IMR-90 (cell line): ENCODE results near the gene KRTAP12-4. TPM values are rescaled to one million over a fixed set of nuclear protein-coding genes. Genes with fewer than 3 reads are reported as not detected.

Experiments used
- ATAC-seq: fragments of 200-7000 bp; cut with Tn5 transposase; 2 replicates; pipeline ENCODE4 v1.9.1; 2020; ENCODE audit warnings: low read depth, mild to moderate bottlenecking, moderate library complexity
- BruUV-seq: library from RNA; stranded (reverse); fragments of 400-500 nt; replicated peaks from 2 replicates; lab custom pipeline; 2021; lab: Mats Ljungman, UMichigan
- CTCF ChIA-PET: fragments of 300-600 bp; formaldehyde crosslinking; extraction: SDS; loops from one replicate; lab custom pipeline; 2021; ENCODE audit warnings: antibody characterized with exemption; lab: Yijun Ruan, JAX
- POLR2A ChIA-PET: fragments of 300-600 bp; sonication (Branson Sonifier 250); formaldehyde crosslinking; loops from one replicate; lab custom pipeline; 2022; ENCODE audit warnings: antibody characterized with exemption; ENCODE audit not compliant: unreplicated experiment; lab: Charles Lee
- DNase-seq: peaks from one replicate; pipeline ENCODE4 v3.0.0; 2013
- H2AFZ ChIP-seq: replicated peaks from 2 replicates; pipeline ENCODE3; 2013; ENCODE audit warnings: low read length, mild to moderate bottlenecking; ENCODE audit not compliant: poor library complexity
- H2AK5ac ChIP-seq: 2 replicates; pipeline ENCODE4 v1.6.1; 2013; ENCODE audit warnings: low read depth, low read length, inconsistent platforms
- H2AK9ac ChIP-seq: replicated peaks from 2 replicates; pipeline ENCODE3; 2013; ENCODE audit warnings: mild to moderate bottlenecking, low read depth, low read length, moderate library complexity; ENCODE audit not compliant: poor library complexity
- H2BK120ac ChIP-seq: 2 replicates; pipeline ENCODE4 v1.6.1; 2013; ENCODE audit warnings: low read depth, low read length, inconsistent platforms
- H2BK15ac ChIP-seq: 3 replicates; pipeline ENCODE4 v1.6.1; 2013; ENCODE audit warnings: low read depth, low read length, inconsistent platforms
- H2BK20ac ChIP-seq: 2 replicates; pipeline ENCODE4 v1.6.1; 2013; ENCODE audit warnings: low read depth, mild to moderate bottlenecking, inconsistent platforms, low read length, moderate library complexity
- H2BK5ac ChIP-seq: 2 replicates; pipeline ENCODE4 v1.6.1; 2013; ENCODE audit warnings: mild to moderate bottlenecking, low read depth, low read length, inconsistent platforms; ENCODE audit not compliant: poor library complexity, severe bottlenecking
- H3K14ac ChIP-seq: replicated peaks from 2 replicates; pipeline ENCODE4 v1.6.1; 2013; ENCODE audit warnings: low read depth, low read length, inconsistent platforms
- H3K18ac ChIP-seq: 2 replicates; pipeline ENCODE4 v1.6.1; 2013; ENCODE audit warnings: low read depth, low read length, control low read depth
- H3K23ac ChIP-seq: 2 replicates; pipeline ENCODE4 v1.6.1; 2013; ENCODE audit warnings: low read depth, low read length, inconsistent platforms
- H3K27ac ChIP-seq: 2 replicates; pipeline ENCODE4 v1.5.1; 2013; ENCODE audit warnings: mild to moderate bottlenecking, control low read depth, low read length; ENCODE audit not compliant: insufficient read depth
- H3K27me3 ChIP-seq: 2 replicates; pipeline ENCODE4 v1.6.1; 2013; ENCODE audit warnings: low read length; ENCODE audit not compliant: control insufficient read depth, insufficient read depth
- H3K36me3 ChIP-seq: 2 replicates; pipeline ENCODE4 v1.6.1; 2013; ENCODE audit warnings: low read length, mixed read lengths; ENCODE audit not compliant: control insufficient read depth, insufficient read depth
- H3K4ac ChIP-seq: 2 replicates; pipeline ENCODE4 v1.6.1; 2013; ENCODE audit warnings: low read depth, low read length, inconsistent platforms
- H3K4me1 ChIP-seq: 2 replicates; pipeline ENCODE4 v1.6.1; 2013; ENCODE audit warnings: low read length, mixed read lengths; ENCODE audit not compliant: control insufficient read depth, insufficient read depth
- H3K4me2 ChIP-seq: 2 replicates; pipeline ENCODE4 v1.6.1; 2013; ENCODE audit warnings: low read depth, mild to moderate bottlenecking, control low read depth, low read length, moderate library complexity
- H3K4me3 ChIP-seq: 2 replicates; pipeline ENCODE4 v1.5.1; 2013; ENCODE audit warnings: low read depth, mild to moderate bottlenecking, control low read depth, low read length, moderate library complexity; ENCODE audit not compliant: insufficient read depth
- H3K56ac ChIP-seq: 2 replicates; pipeline ENCODE4 v1.6.1; 2013; ENCODE audit warnings: low read length, inconsistent platforms; ENCODE audit not compliant: insufficient read depth; ENCODE audit errors: extremely low read depth
- H3K79me1 ChIP-seq, 2 experiments: 2 replicates each; pipeline ENCODE4 v1.6.1; 2013; ENCODE audit warnings: low read length in 2 of 2, inconsistent platforms in 1 of 2, low read depth in 1 of 2
- H3K9ac ChIP-seq: 2 replicates; pipeline ENCODE4 v1.6.1; 2013; ENCODE audit warnings: low read depth, low read length, control low read depth
- H3K9me1 ChIP-seq: 2 replicates; pipeline ENCODE4 v1.6.1; 2013; ENCODE audit warnings: low read length, inconsistent platforms; ENCODE audit not compliant: insufficient read depth
- H3K9me3 ChIP-seq: 2 replicates; pipeline ENCODE4 v1.6.1; 2013; ENCODE audit warnings: low read length; ENCODE audit not compliant: control insufficient read depth, insufficient read depth
- H4K20me1 ChIP-seq: 2 replicates; pipeline ENCODE4 v1.6.1; 2013; ENCODE audit warnings: low read length, inconsistent platforms; ENCODE audit not compliant: insufficient read depth
- H4K5ac ChIP-seq: 2 replicates; pipeline ENCODE4 v1.6.1; 2013; ENCODE audit warnings: mild to moderate bottlenecking, low read depth, low read length, control low read depth
- H4K8ac ChIP-seq, 2 experiments: 2 replicates each; pipeline ENCODE4 v1.6.1; 2013; ENCODE audit warnings: low read depth in 2 of 2, low read length in 2 of 2, control low read depth in 1 of 2, inconsistent platforms in 1 of 2
- H4K91ac ChIP-seq: 2 replicates; pipeline ENCODE4 v1.6.1; 2013; ENCODE audit warnings: low read depth, low read length, inconsistent platforms; ENCODE audit not compliant: insufficient read depth
- BHLHE40 ChIP-seq: fragments of 150-350 bp; IDR thresholded peaks from 2 replicates; pipeline ENCODE4 v1.6.1; 2016; ENCODE audit warnings: mild to moderate bottlenecking, low read depth, low read length
- CEBPB ChIP-seq: IDR thresholded peaks from 2 replicates; pipeline ENCODE4 v1.6.1; 2012; ENCODE audit warnings: low read depth, low read length, improper control_type of control experiment
- CHD1 ChIP-seq: IDR thresholded peaks from 2 replicates; pipeline ENCODE4 v1.6.1; 2012; ENCODE audit warnings: low read depth, low read length, improper control_type of control experiment
- CTCF ChIP-seq: conservative IDR thresholded peaks from 2 replicates; pipeline ENCODE4 v1.5.1; 2012; ENCODE audit warnings: mild to moderate bottlenecking, low read depth, low read length, improper control_type of control experiment
- FOS ChIP-seq: fragments of 150-350 bp; IDR thresholded peaks from 2 replicates; pipeline ENCODE4 v1.6.1; 2016; ENCODE audit warnings: low read depth, low read length
- MAFK ChIP-seq: IDR thresholded peaks from 2 replicates; pipeline ENCODE4 v1.6.1; 2012; ENCODE audit warnings: low read depth, low read length, improper control_type of control experiment
- MAZ ChIP-seq: IDR thresholded peaks from 2 replicates; pipeline ENCODE4 v1.6.1; 2012; ENCODE audit warnings: low read depth, mild to moderate bottlenecking, low read length, improper control_type of control experiment, moderate library complexity, borderline replicate concordance
- MXI1 ChIP-seq: IDR thresholded peaks from 2 replicates; pipeline ENCODE4 v1.6.1; 2012; ENCODE audit warnings: low read depth, mild to moderate bottlenecking, low read length, moderate library complexity, borderline replicate concordance
- NFE2L2 ChIP-seq: fragments of 150-350 bp; IDR thresholded peaks from 2 replicates; pipeline ENCODE4 v1.6.1; 2016; ENCODE audit warnings: low read depth, mild to moderate bottlenecking, low read length
- RAD21 ChIP-seq: IDR thresholded peaks from 2 replicates; pipeline ENCODE4 v1.6.1; 2012; ENCODE audit warnings: low read length, improper control_type of control experiment
- RCOR1 ChIP-seq: IDR thresholded peaks from 2 replicates; pipeline ENCODE4 v1.6.1; 2012; ENCODE audit warnings: mild to moderate bottlenecking, low read length, improper control_type of control experiment; ENCODE audit not compliant: insufficient replicate concordance
- RFX5 ChIP-seq: IDR thresholded peaks from 2 replicates; pipeline ENCODE4 v1.8.0; 2012; ENCODE audit warnings: low read depth, mild to moderate bottlenecking, low read length, moderate library complexity
- SMC3 ChIP-seq: fragments of 150-350 bp; IDR thresholded peaks from 2 replicates; pipeline ENCODE4 v1.6.1; 2016; ENCODE audit warnings: low read depth, mild to moderate bottlenecking, antibody characterized with exemption, low read length, moderate library complexity
- USF2 ChIP-seq: fragments of 150-350 bp; IDR thresholded peaks from 2 replicates; pipeline ENCODE4 v1.6.1; 2017; ENCODE audit warnings: mild to moderate bottlenecking, antibody characterized with exemption, low read length, low read depth
- WGBS, 2 experiments: methylation state at CpG; one replicate each; pipeline versions ENCODE4 v1.1.5 to v1.1.7; 2013; ENCODE audit warnings: missing lambda C conversion rate in 2 of 2; ENCODE audit not compliant: insufficient read length in 1 of 2; ENCODE audit errors: extremely low coverage in 2 of 2; 5-methylcytosine and 5-hydroxymethylcytosine counted together
- dilution Hi-C: fragments of 300-500 bp; cut with HindIII; formaldehyde crosslinking; loops from one replicate; pipeline ENCODE4 v1.14.3; 2018; ENCODE audit warnings: low sequenced_read_pairs; ENCODE audit not compliant: unreplicated experiment
- in situ Hi-C: fragments of 300-500 bp; cut with MboI; formaldehyde crosslinking; loops from 3 replicates; pipeline ENCODE4 v1.14.3; 2019; ENCODE audit warnings: low sequenced_read_pairs, inconsistent platforms, mixed read lengths
- intact Hi-C: fragments of 100-400 bp; cut with micrococcal nuclease; formaldehyde crosslinking; loops from 2 replicates; pipeline ENCODE4 v1.10.0; 2022
- polyA plus RNA-seq, 3 experiments: library from polyadenylated mRNA; depleted of rRNA; stranded (reverse); fragments of >200 nt; gene quantifications; 2 replicates each; pipeline ENCODE4 v1.2.3, GENCODE V29; 2012; ENCODE audit warnings: low replicate concordance in 1 of 3
- total RNA-seq: library from RNA; depleted of rRNA; stranded (reverse); fragments of >200 nt; gene quantifications from 2 replicates; pipeline ENCODE4 v1.2.3, GENCODE V29; 2012

The KRTAP12-4 gene
- total and polyA plus RNA-seq, 2 of the 4 experiments (the other 2 are of a cell fraction), result not detected

- Histone ChIP-seq H3K27ac (no peak overlapping the region), H4K20me1 (no peaks in the 10 kb centered on the region), H3K56ac (no peak overlapping the region), H3K4me3 (no peak overlapping the region), H2BK20ac (no peak overlapping the region), H3K79me1 (no peaks in the 10 kb centered on the region), H3K27me3 (no peaks in the 10 kb centered on the region; the same call in 1 of the 2 replicates), H2BK120ac (no peak overlapping the region), H3K23ac (no peak overlapping the region), H4K91ac (no peak overlapping the region), H3K9ac (no peak overlapping the region), H3K4me2 (no peak overlapping the region), H2AK9ac (no peak overlapping the region), H2BK5ac (no peak overlapping the region), H3K4ac (no peak overlapping the region), H3K4me1 (no peaks in the 10 kb centered on the region), H2BK15ac (no peak overlapping the region), H2AK5ac (no peak overlapping the region), H3K14ac (no peak overlapping the region), H4K5ac (no peak overlapping the region), H3K9me1 (no peaks in the 10 kb centered on the region), H4K8ac (no peak overlapping the region), H2AFZ (no peak overlapping the region), H3K9me3 (peaks cover 13% of the 10 kb centered on the region), H3K18ac (no peak overlapping the region), H3K36me3 (no peaks in the 10 kb centered on the region)
- ChIA-PET POLR2A (no interaction called here), CTCF (no interaction called here)
- BruUV-seq, result no TSS peak
- ATAC-seq (no peak), DNase-seq (no peak)
- whole genome bisulfite sequencing, 2 experiments, result no CpG with 5 or more reads among the region's 4 CpGs
- dilution Hi-C loops, result no loop called here
- in situ Hi-C loops, result no loop called here
- TF ChIP-seq BHLHE40 (no peak), RFX5 (no peak), NFE2L2 (no peak), MXI1 (no peak), USF2 (no peak), SMC3 (no peak), RCOR1 (no peak), MAFK (no peak), RAD21 (no peak), CTCF (no peak), FOS (no peak), CHD1 (no peak), MAZ (no peak), CEBPB (no peak)
- intact Hi-C loops, result no loop called here
Measured at GRCh38 chr21:44611551-44611950, 42.9 kb downstream of the KRTAP12-4 start.
